ENCODE measurements around the gene NAALADL2. TPM values are rescaled to one million over a fixed set of nuclear protein-coding genes. Genes with fewer than 3 reads are reported as not detected.

The NAALADL2 gene
- total and polyA plus RNA-seq, 2 of the 4 experiments (the other 2 are of a cell fraction), result 3.8 to 19.2 TPM

GRCh38 chr3:175670557-175670956 lies 811.4 kb downstream of the NAALADL2 start:
- no peak overlapping the region for H4K5ac ChIP-seq (ENCODE audit: low read depth, low read length)
- POLR2A ChIA-PET (ENCODE audit: unreplicated experiment), result no interaction called here
- peaks cover 2% of the 10 kb centered on the region; the same call in 1 of the 2 replicates for H3K4me1 ChIP-seq (ENCODE audit: control insufficient read depth, insufficient read depth, low read length)
- H3K23ac ChIP-seq (ENCODE audit: low read depth, low read length), result no peak overlapping the region
- H3K36me3 ChIP-seq (ENCODE audit: control insufficient read depth, insufficient read depth, low read length), result no peaks in the 10 kb centered on the region
- H3K9ac ChIP-seq (ENCODE audit: low read depth, low read length), result no peak overlapping the region
- no peak overlapping the region for H4K91ac ChIP-seq (ENCODE audit: insufficient read depth, low read depth, low read length)
- H3K4me3 ChIP-seq (ENCODE audit: insufficient read depth, low read depth, low read length), result no peak overlapping the region
- no peak overlapping the region for H2BK20ac ChIP-seq (ENCODE audit: low read depth, low read length)
- H2AK9ac ChIP-seq (replicated peaks; ENCODE audit: low read depth, low read length, poor library complexity), result no peak overlapping the region
- H3K4me2 ChIP-seq (ENCODE audit: low read depth, low read length), result peak overlapping the region; percentile 46; the same call in 1 of the 2 replicates
- intact Hi-C loops (cut with micrococcal nuclease) (loop anchor here (5.0 kb wide), 1 partner anchor 258 kb away; no protein-coding TSS in a partner anchor), dilution Hi-C loops (cut with HindIII; ENCODE audit: low sequenced_read_pairs, unreplicated experiment) (no loop called here), in situ Hi-C loops (cut with MboI; ENCODE audit: low sequenced_read_pairs) (no loop called here)
- H2BK5ac ChIP-seq (ENCODE audit: low read depth, low read length, poor library complexity, severe bottlenecking), result peak overlapping the region; percentile 93
- TF ChIP-seq RFX5 (IDR thresholded peaks at IDR 0.05; ENCODE audit: low read depth, low read length), result no peak
- no peak for TF ChIP-seq NFE2L2 (IDR thresholded peaks at IDR 0.05; ENCODE audit: low read depth, low read length)
- no peak for TF ChIP-seq POLR2A (IDR thresholded peaks at IDR 0.05; ENCODE audit: low read depth, low read length)
- TF ChIP-seq RCOR1 (IDR thresholded peaks at IDR 0.05; ENCODE audit: insufficient replicate concordance, low read length), result no peak
- no peak for TF ChIP-seq RAD21 (IDR thresholded peaks at IDR 0.05; ENCODE audit: low read length)
- no peak for TF ChIP-seq SMC3 (IDR thresholded peaks at IDR 0.05; ENCODE audit: low read depth, low read length)
- H2BK15ac ChIP-seq (ENCODE audit: low read depth, low read length), result no peak overlapping the region
- H2AFZ ChIP-seq (replicated peaks; ENCODE audit: low read length, poor library complexity), result no peak overlapping the region
- no peaks in the 10 kb centered on the region for H3K9me3 ChIP-seq (ENCODE audit: control insufficient read depth, insufficient read depth, low read length)
- no TSS peak for BruUV-seq (replicated peaks)
- no peaks in the 10 kb centered on the region for H4K20me1 ChIP-seq (ENCODE audit: insufficient read depth, low read length)
- DNase-seq, result peak; percentile 76
- H3K27ac ChIP-seq (ENCODE audit: insufficient read depth, low read length), result no peak overlapping the region; the same call in 1 of the 2 replicates
- ATAC-seq (ENCODE audit: low read depth), result no peak
- H3K18ac ChIP-seq (ENCODE audit: low read depth, low read length), result no peak overlapping the region; the same call in 1 of the 2 replicates
- no peak overlapping the region for H3K56ac ChIP-seq (ENCODE audit: extremely low read depth, insufficient read depth, low read length)
- no CpG with 5 or more reads among the region's 3 CpGs for WGBS, 2 experiments (ENCODE audit: extremely low coverage in 2 of 2, insufficient read length in 1 of 2)
- CTCF ChIA-PET, result interaction anchor here (0.9 kb wide), 1 partner anchor 9 kb away, joined by 5 read pairs; no protein-coding TSS in a partner anchor
- H3K9me1 ChIP-seq (ENCODE audit: insufficient read depth, low read length), result no peaks in the 10 kb centered on the region
- no peak overlapping the region for H3K4ac ChIP-seq (ENCODE audit: low read depth, low read length)
- H2AK5ac ChIP-seq (ENCODE audit: low read depth, low read length), result no peak overlapping the region
- H2BK120ac ChIP-seq (ENCODE audit: low read depth, low read length), result no peak overlapping the region
- H3K79me1 ChIP-seq (ENCODE audit: low read depth in 1 of 2, low read length in 2 of 2), result no peaks in the 10 kb centered on the region
- H3K14ac ChIP-seq (replicated peaks; ENCODE audit: low read depth, low read length), result no peak overlapping the region
- H3K27me3 ChIP-seq (ENCODE audit: control insufficient read depth, insufficient read depth, low read length), result no peaks in the 10 kb centered on the region
- no peak overlapping the region; a peak in 1 of 4 replicates for H4K8ac ChIP-seq (ENCODE audit: low read depth in 2 of 2, low read length in 2 of 2)

Data from IMR-90 (cell line).